ENCODE measurements around the gene CBL.

CBL gene

DNA sequence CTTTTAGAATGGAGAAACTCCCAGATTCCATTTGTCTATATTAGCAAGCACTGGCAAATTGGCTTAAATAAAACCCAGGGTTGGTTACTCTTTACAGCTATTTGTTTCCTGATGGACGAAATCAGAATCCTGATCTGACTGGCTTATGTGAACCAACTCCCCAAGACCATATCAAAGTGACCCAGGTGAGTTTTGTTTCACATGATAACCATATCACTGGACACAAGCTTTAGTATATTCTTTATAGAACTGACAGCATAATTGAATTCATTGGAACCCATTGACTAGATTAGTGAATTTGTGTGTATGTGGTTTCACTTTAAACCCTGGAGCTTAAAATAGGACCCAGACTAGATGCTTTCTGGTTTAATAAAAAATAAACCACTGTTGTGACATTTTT is 71.5 kb downstream of the CBL start:
- no peak overlapping the region for H3K4me3 ChIP-seq (ENCODE audit: low read depth in 1 of 2, low read length in 1 of 2)
- no peak overlapping the region for H3K27ac ChIP-seq
- H3K27me3 ChIP-seq: no peaks in the 10 kb centered on the region
- no peaks in the 10 kb centered on the region for H3K4me1 ChIP-seq (ENCODE audit: control insufficient read depth in 1 of 2, insufficient read depth in 1 of 2, low read depth in 1 of 2, low read length in 1 of 2)
- no peaks in the 10 kb centered on the region for H3K9me3 ChIP-seq
- TF ChIP-seq, protein P1, sequence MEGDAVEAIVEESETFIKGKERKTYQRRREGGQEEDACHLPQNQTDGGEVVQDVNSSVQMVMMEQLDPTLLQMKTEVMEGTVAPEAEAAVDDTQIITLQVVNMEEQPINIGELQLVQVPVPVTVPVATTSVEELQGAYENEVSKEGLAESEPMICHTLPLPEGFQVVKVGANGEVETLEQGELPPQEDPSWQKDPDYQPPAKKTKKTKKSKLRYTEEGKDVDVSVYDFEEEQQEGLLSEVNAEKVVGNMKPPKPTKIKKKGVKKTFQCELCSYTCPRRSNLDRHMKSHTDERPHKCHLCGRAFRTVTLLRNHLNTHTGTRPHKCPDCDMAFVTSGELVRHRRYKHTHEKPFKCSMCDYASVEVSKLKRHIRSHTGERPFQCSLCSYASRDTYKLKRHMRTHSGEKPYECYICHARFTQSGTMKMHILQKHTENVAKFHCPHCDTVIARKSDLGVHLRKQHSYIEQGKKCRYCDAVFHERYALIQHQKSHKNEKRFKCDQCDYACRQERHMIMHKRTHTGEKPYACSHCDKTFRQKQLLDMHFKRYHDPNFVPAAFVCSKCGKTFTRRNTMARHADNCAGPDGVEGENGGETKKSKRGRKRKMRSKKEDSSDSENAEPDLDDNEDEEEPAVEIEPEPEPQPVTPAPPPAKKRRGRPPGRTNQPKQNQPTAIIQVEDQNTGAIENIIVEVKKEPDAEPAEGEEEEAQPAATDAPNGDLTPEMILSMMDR (IDR thresholded peaks at IDR 0.05): no peak
- H3K36me3 ChIP-seq: peaks cover 97% of the 10 kb centered on the region

DNA sequence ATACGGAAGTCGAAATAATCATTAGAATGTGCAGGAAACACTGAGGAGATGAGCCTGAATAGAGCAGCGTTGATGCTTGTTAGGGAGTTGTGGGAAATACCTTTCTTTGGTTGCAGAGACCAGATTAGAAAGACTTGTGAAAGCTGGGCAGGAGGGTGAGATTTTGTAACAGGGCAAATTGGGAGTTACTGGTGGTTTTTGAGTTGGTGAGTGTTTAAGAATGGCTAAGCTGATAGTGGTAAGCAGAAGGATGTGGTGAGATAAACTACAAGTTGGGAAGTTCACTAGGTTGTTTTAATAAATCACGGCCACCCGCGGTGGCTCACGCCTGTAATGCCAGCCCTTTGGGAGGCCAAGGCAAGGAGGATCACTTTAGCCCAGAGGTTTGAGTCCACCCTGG is 76.4 kb downstream of the CBL start:
- TF ChIP-seq, protein P1 (IDR thresholded peaks at IDR 0.05): no peak
- Histone ChIP-seq H3K9me3 (no peaks in the 10 kb centered on the region), H3K27me3 (no peaks in the 10 kb centered on the region), H3K4me3 (ENCODE audit: low read depth in 1 of 2, low read length in 1 of 2) (no peak overlapping the region), H3K4me1 (ENCODE audit: control insufficient read depth in 1 of 2, insufficient read depth in 1 of 2, low read depth in 1 of 2, low read length in 1 of 2) (no peaks in the 10 kb centered on the region), H3K36me3 (peaks cover 83% of the 10 kb centered on the region), H3K27ac (no peak overlapping the region)

DNA sequence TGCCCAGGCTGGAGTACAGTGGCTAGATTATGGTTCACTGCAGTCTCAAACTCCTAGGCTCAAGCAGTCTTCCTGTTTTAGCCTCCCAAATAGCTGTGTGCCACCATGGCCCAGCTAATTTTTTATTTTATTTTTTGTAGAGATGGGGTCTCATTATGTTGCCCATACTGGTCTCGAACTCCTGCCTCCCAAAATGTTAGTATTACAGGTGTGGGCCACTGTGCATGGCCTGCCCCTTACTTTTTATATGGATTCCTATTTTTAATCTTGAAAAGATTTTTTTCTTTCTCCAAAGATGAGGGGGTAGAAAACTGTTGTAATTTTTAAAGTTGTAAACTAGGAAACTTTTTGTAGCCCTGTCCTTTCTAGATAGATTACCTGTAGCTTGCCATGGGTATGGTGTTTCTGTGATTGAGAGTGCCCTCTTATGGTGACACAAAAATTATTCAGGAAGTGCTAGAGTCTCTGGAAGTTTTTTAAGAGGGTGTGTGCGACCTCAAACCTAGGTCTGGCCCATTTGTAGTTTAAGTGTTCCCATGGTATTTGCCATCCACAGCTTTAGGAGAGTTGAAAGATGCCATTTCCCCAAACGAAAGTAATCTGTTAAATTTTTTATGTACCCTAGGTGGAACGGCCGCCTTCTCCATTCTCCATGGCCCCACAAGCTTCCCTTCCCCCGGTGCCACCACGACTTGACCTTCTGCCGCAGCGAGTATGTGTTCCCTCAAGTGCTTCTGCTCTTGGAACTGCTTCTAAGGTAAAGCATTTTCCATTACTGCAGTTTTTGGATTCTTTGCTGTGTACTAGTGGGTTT is 78.4 kb downstream of the CBL start:
- TF ChIP-seq, protein P1 (IDR thresholded peaks at IDR 0.05): no peak
- Histone ChIP-seq H3K4me3 (ENCODE audit: low read depth in 1 of 2, low read length in 1 of 2) (no peak overlapping the region), H3K36me3 (peaks cover 80% of the 10 kb centered on the region)

DNA sequence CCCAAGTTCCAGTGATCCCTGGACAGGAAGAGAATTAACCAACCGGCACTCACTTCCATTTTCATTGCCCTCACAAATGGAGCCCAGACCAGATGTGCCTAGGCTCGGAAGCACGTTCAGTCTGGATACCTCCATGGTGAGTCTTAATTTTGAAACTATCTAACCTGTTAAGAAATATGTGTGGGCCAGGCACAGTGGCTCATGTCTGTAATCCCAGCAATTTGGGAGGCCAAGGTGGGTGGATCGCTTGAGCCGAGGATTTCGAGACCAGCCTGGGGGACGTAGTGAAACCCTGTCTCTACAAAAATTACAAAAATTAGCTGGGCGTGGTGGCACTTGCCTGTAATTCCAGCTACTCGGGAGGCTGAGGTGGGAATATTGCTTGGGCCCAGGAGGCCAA is 79.3 kb downstream of the CBL start:
- no peaks in the 10 kb centered on the region for H3K4me1 ChIP-seq (ENCODE audit: control insufficient read depth in 1 of 2, insufficient read depth in 1 of 2, low read depth in 1 of 2, low read length in 1 of 2)
- no peaks in the 10 kb centered on the region for H3K27me3 ChIP-seq
- TF ChIP-seq, protein P1 (IDR thresholded peaks at IDR 0.05): no peak
- H3K4me3 ChIP-seq (ENCODE audit: low read depth in 1 of 2, low read length in 1 of 2): no peak overlapping the region
- no peaks in the 10 kb centered on the region for H3K9me3 ChIP-seq
- H3K36me3 ChIP-seq: peaks cover 80% of the 10 kb centered on the region
- H3K27ac ChIP-seq: no peak overlapping the region

More for the DNA sequence above, 78.4 kb downstream of the CBL start:
- H3K27me3 ChIP-seq: no peaks in the 10 kb centered on the region
- no peaks in the 10 kb centered on the region for H3K9me3 ChIP-seq
- no peaks in the 10 kb centered on the region for H3K4me1 ChIP-seq (ENCODE audit: control insufficient read depth in 1 of 2, insufficient read depth in 1 of 2, low read depth in 1 of 2, low read length in 1 of 2)
- no peak overlapping the region for H3K27ac ChIP-seq

DNA sequence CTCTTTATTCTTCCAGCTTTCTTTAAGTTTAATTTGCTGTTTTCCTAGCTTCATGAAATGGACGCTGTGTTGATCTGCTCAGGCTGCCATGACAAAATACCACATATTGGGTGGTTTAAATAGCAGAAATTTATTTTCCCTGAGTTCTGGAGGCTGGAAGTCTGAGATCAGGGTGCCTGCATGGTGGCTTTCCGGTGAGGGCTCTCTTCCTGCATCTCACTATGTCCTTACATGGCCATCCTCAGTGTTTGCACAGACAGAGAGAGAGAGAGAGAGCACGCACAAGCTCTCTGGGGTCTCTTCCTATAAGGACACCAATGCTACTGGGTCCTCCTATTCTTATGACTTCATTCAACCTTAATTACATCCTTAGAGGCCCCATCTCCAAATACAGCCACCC is 82.1 kb downstream of the CBL start:
- Histone ChIP-seq H3K4me1 (ENCODE audit: control insufficient read depth in 1 of 2, insufficient read depth in 1 of 2, low read depth in 1 of 2, low read length in 1 of 2) (no peaks in the 10 kb centered on the region), H3K27ac (no peak overlapping the region), H3K4me3 (ENCODE audit: low read depth in 1 of 2, low read length in 1 of 2) (no peak overlapping the region), H3K27me3 (no peaks in the 10 kb centered on the region), H3K36me3 (peaks cover 73% of the 10 kb centered on the region), H3K9me3 (no peaks in the 10 kb centered on the region)
- TF ChIP-seq, protein P1 (IDR thresholded peaks at IDR 0.05): no peak

Measured in neutrophil (primary cell).